Femur (tissue), 1 donor: ENCODE results near the gene UBAP2.
"Not testable (repeated sequence)": the region's sequence is repeated elsewhere in the genome, so short reads cannot be mapped to it uniquely, and the experiment has no call there.

Experiments used
- DNase-seq: peaks from one replicate; pipeline ENCODE4 v3.0.0-alpha.2; 2017

The UBAP2 gene

GRCh38 chr9:34046784-34047379, 1.8 kb downstream of the UBAP2 start:
- DNase-seq = no peak

GRCh38 chr9:34045903-34046302, 2.8 kb downstream of the UBAP2 start:
- DNase-seq = no peak

GRCh38 chr9:34042074-34042473, 6.6 kb downstream of the UBAP2 start:
- DNase-seq = not testable (repeated sequence)

GRCh38 chr9:34038851-34039250, 9.8 kb downstream of the UBAP2 start:
- DNase-seq = not testable (repeated sequence)

GRCh38 chr9:34037626-34038025, 11.1 kb downstream of the UBAP2 start:
- no peak for DNase-seq

GRCh38 chr9:34036625-34037024, 12.1 kb downstream of the UBAP2 start:
- DNase-seq = no peak

- DNase-seq = no peak
Measured at GRCh38 chr9:34035656-34036055, 13.0 kb downstream of the UBAP2 start.

- DNase-seq = no peak
Measured at GRCh38 chr9:34034698-34035065, 14.0 kb downstream of the UBAP2 start.

GRCh38 chr9:34032631-34033030, 16.1 kb downstream of the UBAP2 start:
- DNase-seq = no peak

GRCh38 chr9:34027845-34028574, 20.7 kb downstream of the UBAP2 start:
- DNase-seq = peak; percentile 52

- DNase-seq = no peak
Measured at GRCh38 chr9:34025811-34026210, 22.9 kb downstream of the UBAP2 start.

GRCh38 chr9:34025062-34025461, 23.6 kb downstream of the UBAP2 start:
- no peak for DNase-seq

- DNase-seq = not testable (repeated sequence)
Measured at GRCh38 chr9:34024476-34024875, 24.2 kb downstream of the UBAP2 start.

- DNase-seq = no peak
Measured at GRCh38 chr9:34016149-34016548, 32.5 kb downstream of the UBAP2 start.

GRCh38 chr9:34010979-34011378, 37.7 kb downstream of the UBAP2 start:
- no peak for DNase-seq

- no peak for DNase-seq
Measured at GRCh38 chr9:34001951-34002350, 46.7 kb downstream of the UBAP2 start.

- peak; percentile 19 for DNase-seq
Measured at GRCh38 chr9:34001298-34001697, 47.4 kb downstream of the UBAP2 start.

- DNase-seq = no peak
Measured at GRCh38 chr9:33995449-33995848, 53.2 kb downstream of the UBAP2 start.

GRCh38 chr9:33993104-33993503, 55.6 kb downstream of the UBAP2 start:
- DNase-seq = no peak

- DNase-seq = no peak
Measured at GRCh38 chr9:33992632-33993031, 56.1 kb downstream of the UBAP2 start.

GRCh38 chr9:33988219-33988890, 60.3 kb downstream of the UBAP2 start:
- DNase-seq = no peak

GRCh38 chr9:33976414-33976813, 72.3 kb downstream of the UBAP2 start:
- no peak for DNase-seq

- no peak for DNase-seq
Measured at GRCh38 chr9:33972698-33973097, 76.0 kb downstream of the UBAP2 start.

- no peak for DNase-seq
Measured at GRCh38 chr9:33964086-33964768, 84.5 kb downstream of the UBAP2 start.
